ENCODE results near the gene MXI1. TPM values are rescaled to one million over a fixed set of nuclear protein-coding genes. Genes with fewer than 3 reads are reported as not detected.

MXI1 gene
- polyA plus RNA-seq, 1 experiment = 17.3 TPM

DNA sequence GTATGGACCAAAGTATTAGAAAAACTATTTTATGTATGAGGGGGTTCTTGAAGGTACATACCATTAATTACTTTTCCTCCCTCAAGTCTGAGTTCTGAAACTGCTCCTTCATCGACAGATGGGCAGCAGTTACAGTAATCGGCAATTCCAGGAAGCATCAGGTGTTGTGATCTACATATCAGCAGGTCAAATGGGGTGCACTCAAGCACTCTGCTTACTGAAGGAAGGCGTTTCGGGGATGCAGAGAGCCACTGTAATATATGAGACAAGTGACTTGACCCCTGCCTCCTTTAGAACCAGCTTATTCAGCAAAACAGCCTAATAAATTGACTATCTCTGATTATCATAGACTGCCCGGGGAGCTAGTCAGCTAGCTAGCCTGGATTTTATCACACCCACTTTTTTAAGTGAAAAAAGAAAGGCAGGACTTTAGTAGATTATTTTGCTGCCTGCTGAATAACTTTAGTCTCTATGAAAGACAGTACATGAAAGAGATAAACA lies 93.1 kb downstream of the MXI1 start:
- TF ChIP-seq, protein P1, sequence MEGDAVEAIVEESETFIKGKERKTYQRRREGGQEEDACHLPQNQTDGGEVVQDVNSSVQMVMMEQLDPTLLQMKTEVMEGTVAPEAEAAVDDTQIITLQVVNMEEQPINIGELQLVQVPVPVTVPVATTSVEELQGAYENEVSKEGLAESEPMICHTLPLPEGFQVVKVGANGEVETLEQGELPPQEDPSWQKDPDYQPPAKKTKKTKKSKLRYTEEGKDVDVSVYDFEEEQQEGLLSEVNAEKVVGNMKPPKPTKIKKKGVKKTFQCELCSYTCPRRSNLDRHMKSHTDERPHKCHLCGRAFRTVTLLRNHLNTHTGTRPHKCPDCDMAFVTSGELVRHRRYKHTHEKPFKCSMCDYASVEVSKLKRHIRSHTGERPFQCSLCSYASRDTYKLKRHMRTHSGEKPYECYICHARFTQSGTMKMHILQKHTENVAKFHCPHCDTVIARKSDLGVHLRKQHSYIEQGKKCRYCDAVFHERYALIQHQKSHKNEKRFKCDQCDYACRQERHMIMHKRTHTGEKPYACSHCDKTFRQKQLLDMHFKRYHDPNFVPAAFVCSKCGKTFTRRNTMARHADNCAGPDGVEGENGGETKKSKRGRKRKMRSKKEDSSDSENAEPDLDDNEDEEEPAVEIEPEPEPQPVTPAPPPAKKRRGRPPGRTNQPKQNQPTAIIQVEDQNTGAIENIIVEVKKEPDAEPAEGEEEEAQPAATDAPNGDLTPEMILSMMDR (IDR thresholded peaks at IDR 0.05; ENCODE audit: low read depth, low read length) = no peak
- H3K4me3 ChIP-seq (ENCODE audit: low read depth, low read length) = no peak overlapping the region
- CTCF ChIA-PET = interaction anchor here (1.0 to 1.6 kb wide), 4 partner anchors 8 to 299 kb away, joined by 3 to 6 read pairs (median 4); no protein-coding TSS in a partner anchor
- H3K27me3 ChIP-seq (ENCODE audit: control insufficient read depth, insufficient read depth, low read length) = no peaks in the 10 kb centered on the region
- no peaks in the 10 kb centered on the region for H3K9me3 ChIP-seq (ENCODE audit: control insufficient read depth, insufficient read depth, low read length)
- no peak overlapping the region for H3K27ac ChIP-seq (ENCODE audit: low read depth, low read length)
- DNase-seq (ENCODE audit: low read depth, low spot score) = no peak
- POLR2A ChIA-PET = no interaction called here

DNA sequence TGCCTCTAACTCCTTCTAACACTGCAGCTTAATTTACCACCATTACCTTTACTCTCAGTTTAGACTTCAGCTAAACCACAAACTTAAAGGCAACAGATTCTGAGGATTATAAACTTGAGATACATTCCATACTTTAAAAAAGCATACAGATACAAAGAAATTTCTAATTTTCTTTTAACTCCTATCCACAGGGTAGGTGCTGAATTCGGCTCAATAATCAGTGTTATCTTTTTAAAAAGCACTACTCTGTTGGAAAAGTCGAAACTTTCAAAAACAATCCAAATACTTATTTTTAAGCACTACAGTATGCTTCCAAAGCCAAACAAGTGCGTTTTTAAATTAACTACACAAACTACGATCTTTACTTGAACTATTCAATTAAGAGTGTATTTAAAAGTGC lies 96.3 kb downstream of the MXI1 start:
- no peak for DNase-seq (ENCODE audit: low read depth, low spot score)
- no peak overlapping the region for H3K27ac ChIP-seq (ENCODE audit: low read depth, low read length)
- no peaks in the 10 kb centered on the region for H3K27me3 ChIP-seq (ENCODE audit: control insufficient read depth, insufficient read depth, low read length)
- CTCF ChIA-PET = interaction anchor here (1.1 to 8.5 kb wide), 5 partner anchors 24 to 296 kb away, joined by 3 to 141 read pairs (median 6); no protein-coding TSS in a partner anchor
- POLR2A ChIA-PET = no interaction called here
- TF ChIP-seq, protein P1 (IDR thresholded peaks at IDR 0.05; ENCODE audit: low read depth, low read length) = no peak
- peak overlapping the region; percentile 80 for H3K4me3 ChIP-seq (ENCODE audit: low read depth, low read length)
- H3K9me3 ChIP-seq (ENCODE audit: control insufficient read depth, insufficient read depth, low read length) = no peaks in the 10 kb centered on the region

DNA sequence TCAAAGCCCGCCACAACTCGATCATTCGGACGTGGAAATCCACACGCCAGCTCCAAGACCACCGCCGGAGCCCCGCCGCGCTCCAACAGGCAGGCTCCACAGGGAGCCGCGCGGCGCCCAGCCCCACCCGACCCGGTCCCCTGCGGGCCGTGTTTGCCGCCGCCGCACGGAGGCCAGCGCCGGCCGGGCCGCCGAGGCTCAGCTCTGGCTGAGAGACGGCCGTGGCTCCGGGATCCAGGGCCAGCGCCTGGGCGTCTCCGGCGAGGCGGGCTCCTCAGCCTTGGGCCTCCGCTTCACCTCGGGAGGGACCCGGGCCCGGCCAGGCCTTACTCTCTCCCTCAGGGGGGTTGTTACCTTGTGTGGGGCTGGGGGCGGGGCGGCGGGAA lies 97.0 kb downstream of the MXI1 start:
- Histone ChIP-seq H3K4me3 (ENCODE audit: low read depth, low read length) (peak overlapping the region; percentile 80), H3K27ac (ENCODE audit: low read depth, low read length) (peak overlapping the region; percentile 47), H3K27me3 (ENCODE audit: control insufficient read depth, insufficient read depth, low read length) (no peaks in the 10 kb centered on the region), H3K9me3 (ENCODE audit: control insufficient read depth, insufficient read depth, low read length) (no peaks in the 10 kb centered on the region)
- TF ChIP-seq, protein P1 (IDR thresholded peaks at IDR 0.05; ENCODE audit: low read depth, low read length) = no peak
- ChIA-PET POLR2A (interaction anchor here (0.5 to 1.1 kb wide), 3 partner anchors 96 to 305 kb away, joined by 4 to 7 read pairs (median 6); no protein-coding TSS in a partner anchor), CTCF (interaction anchor here (0.6 to 8.5 kb wide), 13 partner anchors 16 to 420 kb away, joined by 3 to 141 read pairs (median 6); no protein-coding TSS in a partner anchor)
- DNase-seq (ENCODE audit: low read depth, low spot score) = no peak

DNA sequence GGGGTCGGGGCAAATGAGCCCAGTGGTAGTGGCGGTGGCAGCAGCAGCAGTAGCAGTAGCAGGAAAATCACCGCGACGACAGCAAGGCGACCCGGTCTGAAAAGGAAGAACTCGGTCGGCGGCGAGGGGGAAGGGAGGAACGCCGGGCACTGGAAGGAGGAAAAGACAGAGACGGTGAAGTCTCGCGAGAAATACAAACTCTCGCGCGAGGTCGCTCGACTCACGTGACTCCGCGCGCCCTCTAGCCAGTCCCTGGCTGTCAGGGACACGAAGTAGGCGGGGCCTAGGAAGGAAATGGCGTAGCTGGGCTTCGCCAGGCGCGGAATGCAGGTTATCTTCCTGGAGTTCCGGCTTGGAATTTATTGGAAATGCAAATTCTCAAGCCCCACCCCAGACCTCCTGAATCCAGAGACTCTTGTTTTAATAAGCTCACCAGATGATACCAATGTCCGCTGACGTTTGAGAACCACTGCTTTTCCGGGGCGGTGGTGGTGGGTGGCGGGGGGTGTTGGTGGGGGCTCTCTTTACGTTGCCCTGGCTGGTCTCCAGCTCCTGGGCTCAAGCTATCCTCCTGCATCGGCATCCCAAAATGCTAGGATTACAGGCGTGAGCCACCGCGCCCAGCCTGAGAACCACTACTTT lies 97.5 kb downstream of the MXI1 start, which contains the start of gene SMNDC1:
SMNDC1 (minus strand) TSS at position 141 of the 642 bp plus-strand sequence. CDS start 1,333 bp downstream, outside the sequence.
- peak; percentile 95 for DNase-seq (ENCODE audit: low read depth, low spot score)
- Histone ChIP-seq H3K4me3 (ENCODE audit: low read depth, low read length) (peak within 1 kb of the TSS; percentile 80), H3K27ac (ENCODE audit: low read depth, low read length) (peak within 1 kb of the TSS; percentile 92), H3K27me3 (ENCODE audit: control insufficient read depth, insufficient read depth, low read length) (no peaks in the 10 kb centered on the region), H3K9me3 (ENCODE audit: control insufficient read depth, insufficient read depth, low read length) (no peaks in the 10 kb centered on the region)
- TF ChIP-seq, protein P1 (IDR thresholded peaks at IDR 0.05; ENCODE audit: low read depth, low read length) = no peak
- ChIA-PET POLR2A (interaction anchor here (0.5 to 1.1 kb wide), 7 partner anchors 32 to 406 kb away, joined by 3 to 7 read pairs (median 4); no protein-coding TSS in a partner anchor), CTCF (interaction anchor here (0.6 to 8.5 kb wide), 17 partner anchors 15 to 421 kb away, joined by 3 to 141 read pairs (median 6); no protein-coding TSS in a partner anchor)
